ENCODE data around the gene ERN2.

The ERN2 gene

GRCh38 chr16:23666571-23667354, 46.3 kb downstream of the ERN2 start:
- in situ Hi-C loops (cut with HindIII; ENCODE audit: low pct_ligation_motif_present, low pct_unique_long_range_greater_than_20kb, low sequenced_read_pairs): no loop called here
- no peak for DNase-seq

DNA sequence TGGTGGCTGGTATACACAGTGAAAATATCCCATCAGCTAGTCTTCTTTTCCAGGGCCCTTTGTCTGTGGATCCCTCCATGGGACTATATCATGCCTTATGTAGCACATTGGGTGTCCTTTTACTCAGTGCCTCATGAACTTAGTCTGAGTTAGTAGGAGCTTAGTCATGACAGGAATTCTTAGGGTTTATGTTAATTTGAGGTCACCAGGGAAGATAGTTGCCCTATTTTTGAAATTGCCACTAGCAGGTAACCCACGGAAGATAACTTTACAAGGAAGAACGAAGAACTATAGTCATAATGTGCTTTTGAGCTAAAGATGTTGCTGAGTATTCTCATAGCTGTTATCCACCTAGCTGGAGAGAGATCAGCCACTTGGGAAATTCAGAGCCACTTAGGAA, 49.1 kb downstream of the ERN2 start:
- no peak for DNase-seq
- in situ Hi-C loops (cut with HindIII; ENCODE audit: low pct_ligation_motif_present, low pct_unique_long_range_greater_than_20kb, low sequenced_read_pairs): no loop called here

DNA sequence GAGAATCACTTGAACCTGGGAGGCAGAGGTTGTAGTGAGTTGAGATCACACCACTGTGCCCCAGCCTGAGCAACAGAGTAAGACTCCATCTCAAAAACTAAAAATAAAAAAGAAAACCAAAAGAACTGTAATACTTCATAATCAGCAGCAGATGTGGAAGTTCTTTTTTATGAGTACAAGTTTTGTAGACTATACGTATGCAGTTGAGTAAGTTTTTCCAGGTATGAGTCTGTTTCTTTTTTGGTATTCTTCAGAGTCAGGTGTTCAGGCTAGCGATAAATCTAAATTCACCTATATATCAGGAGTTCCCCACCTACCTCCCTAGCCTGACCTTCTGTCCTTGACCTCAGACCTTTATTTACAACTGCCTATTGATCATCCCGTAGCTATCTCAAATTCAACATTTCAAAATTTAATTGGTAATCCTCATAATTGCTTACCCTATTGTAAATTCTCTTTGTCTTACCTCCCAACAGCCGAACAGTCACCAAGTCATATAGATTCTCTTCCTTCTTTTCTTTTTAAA, 61.0 kb downstream of the ERN2 start:
- no peak for DNase-seq
- in situ Hi-C loops (cut with HindIII; ENCODE audit: low pct_ligation_motif_present, low pct_unique_long_range_greater_than_20kb, low sequenced_read_pairs): no loop called here

DNA sequence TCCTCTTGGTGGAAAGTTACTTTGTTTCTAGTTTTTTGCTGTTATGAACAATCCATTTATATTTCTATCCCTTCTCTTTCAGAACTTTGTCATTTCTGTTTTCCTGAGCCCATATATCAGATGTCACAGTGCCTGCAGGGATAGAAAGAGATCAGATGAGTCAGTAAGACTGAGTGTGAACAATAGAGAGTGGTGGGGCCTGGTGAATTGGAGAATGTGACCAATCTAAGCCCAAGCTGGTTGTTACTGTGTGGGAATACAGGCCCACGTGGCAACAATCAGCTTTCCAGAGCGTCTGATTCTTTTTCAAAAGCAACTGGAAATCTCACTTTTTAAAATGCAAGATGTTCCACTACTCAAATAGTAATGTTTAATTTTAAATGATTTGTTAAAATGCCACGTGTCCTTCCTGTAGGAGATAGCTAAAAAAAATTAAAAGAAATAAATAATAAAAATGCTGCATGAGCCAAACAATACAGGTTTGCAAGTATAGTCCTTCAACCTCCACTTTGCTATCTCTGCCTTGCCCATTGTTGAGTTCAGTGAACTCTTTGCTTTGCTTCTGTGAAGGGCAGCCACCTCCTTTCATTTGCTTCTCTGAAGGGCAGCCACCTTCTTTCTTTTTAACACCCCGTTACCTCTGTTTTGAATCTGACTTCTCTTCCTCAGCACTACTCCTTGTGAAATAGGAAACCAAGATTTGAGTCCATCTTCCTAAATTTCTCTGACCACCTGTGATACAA, 62.2 kb downstream of the ERN2 start:
- DNase-seq: no peak

DNA sequence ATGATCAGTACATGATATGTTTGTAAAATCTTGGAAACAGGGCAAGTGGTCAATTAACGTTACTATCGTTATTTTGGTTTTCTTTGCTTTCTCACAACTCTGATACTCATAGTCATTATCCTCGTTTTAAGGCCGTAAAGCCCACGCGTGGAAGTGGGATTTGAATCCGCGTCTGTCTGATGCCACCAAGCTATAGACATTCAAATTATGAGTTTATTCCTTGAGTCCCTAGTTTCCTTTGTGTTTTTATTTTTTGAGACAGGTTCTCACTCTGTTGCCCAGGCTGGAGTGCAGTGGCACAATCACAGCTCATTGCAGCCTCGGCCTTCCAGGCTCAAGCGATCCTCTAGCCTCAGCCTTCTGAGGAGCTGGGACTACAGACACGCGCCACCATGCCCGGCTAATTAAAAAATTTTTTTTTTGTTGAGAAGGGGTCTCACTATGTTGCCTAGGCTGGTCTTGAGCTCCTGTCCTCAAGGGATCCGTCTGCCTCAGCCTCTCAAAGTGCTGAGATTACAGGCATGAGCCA, 70.7 kb downstream of the ERN2 start:
- in situ Hi-C loops (cut with HindIII; ENCODE audit: low pct_ligation_motif_present, low pct_unique_long_range_greater_than_20kb, low sequenced_read_pairs): no loop called here
- no peak for DNase-seq

More for the DNA sequence above, 62.2 kb downstream of the ERN2 start:
- in situ Hi-C loops (cut with HindIII; ENCODE audit: low pct_ligation_motif_present, low pct_unique_long_range_greater_than_20kb, low sequenced_read_pairs): no loop called here

- in situ Hi-C loops (cut with HindIII; ENCODE audit: low pct_ligation_motif_present, low pct_unique_long_range_greater_than_20kb, low sequenced_read_pairs): no loop called here
- DNase-seq: peak; percentile 98
These were observed 71.9 kb downstream of the ERN2 start, which contains the start of the genes DCTN5 and PALB2 for GRCh38 chr16:23640931-23641765. TSS of gene DCTN5 (plus strand) at chr16:23641466. CDS start at chr16:23641543, 77 bp downstream. TSS of gene PALB2 (minus strand) at chr16:23641310. CDS start at chr16:23641157, 153 bp downstream.

GRCh38 chr16:23640615-23640930, 72.4 kb downstream of the ERN2 start:
- DNase-seq: no peak

More at GRCh38 chr16:23640615-23640930, 72.4 kb downstream of the ERN2 start:
- in situ Hi-C loops (cut with HindIII; ENCODE audit: low pct_ligation_motif_present, low pct_unique_long_range_greater_than_20kb, low sequenced_read_pairs): no loop called here

Data from ACHN (cell line).